GM19023 (cell line): ENCODE results near the gene ARFGEF3.

ENCODE experiments used
- ATAC-seq: cut with Tn5 transposase; IDR thresholded peaks from one replicate; pipeline ENCODE4 v1.9.1; 2021; ENCODE audit warnings: mild to moderate bottlenecking, moderate library complexity; ENCODE audit not compliant: unreplicated experiment

ARFGEF3 gene

DNA sequence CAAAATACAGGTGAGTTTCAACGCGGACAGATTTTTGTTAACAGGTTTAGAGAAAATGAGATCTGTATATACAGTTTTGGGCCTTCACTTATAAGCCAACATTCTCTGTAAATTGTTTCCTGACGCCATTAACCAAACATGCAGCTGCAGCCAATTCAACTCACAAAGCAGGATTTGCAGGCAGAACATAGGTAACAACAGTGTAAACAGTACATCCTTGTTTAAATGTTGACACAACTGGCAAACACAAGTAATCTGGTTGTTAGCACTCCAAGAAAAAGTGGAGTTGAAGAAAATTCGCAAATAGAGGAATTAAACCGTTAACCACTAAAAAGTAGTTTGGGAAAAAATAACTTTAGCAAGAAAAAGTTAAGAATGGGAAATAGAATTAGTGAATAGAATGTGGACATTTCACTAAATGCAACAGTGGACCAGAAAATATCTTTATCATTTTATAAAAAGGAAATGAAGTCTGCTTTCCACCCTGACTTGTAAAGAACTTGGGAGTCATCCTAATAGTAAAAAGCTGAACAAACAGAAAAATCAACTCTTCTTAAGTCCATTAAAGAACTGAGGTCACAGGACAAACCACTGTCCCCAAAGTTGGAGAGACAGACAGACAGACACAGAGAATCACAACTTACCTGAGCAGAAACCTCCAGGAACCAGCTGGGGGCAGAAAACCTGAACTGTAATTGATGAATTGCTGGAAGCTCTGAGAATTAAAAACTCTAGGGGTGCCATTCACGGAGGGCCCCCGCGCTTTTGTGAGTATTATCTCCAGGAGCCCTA is 226.0 kb downstream of the ARFGEF3 start:
- no peak for ATAC-seq

DNA sequence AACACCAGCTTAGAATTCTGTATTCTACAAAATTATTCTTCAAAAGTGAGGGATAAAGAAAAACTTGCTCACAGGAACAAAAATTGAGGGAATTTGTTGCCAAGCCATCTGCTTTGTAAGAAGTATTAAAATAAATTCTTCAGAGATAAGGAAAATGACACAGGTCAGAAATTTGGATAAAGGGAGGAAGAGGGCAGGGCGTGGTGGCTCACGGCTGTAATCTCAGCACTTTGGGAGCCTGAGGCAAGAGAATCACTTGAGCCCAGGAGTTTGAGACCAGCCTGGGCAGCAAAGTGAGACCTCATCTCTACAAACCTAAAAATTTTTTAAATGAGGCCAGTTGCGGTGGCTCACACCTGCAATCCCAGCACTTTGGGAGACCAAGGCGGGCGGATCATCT is 227.8 kb downstream of the ARFGEF3 start:
- no peak for ATAC-seq
